Fibroblast of the aortic adventitia (primary cell): ENCODE measurements around the gene ADIRF. TPM values are rescaled to one million over a fixed set of nuclear protein-coding genes. Genes with fewer than 3 reads are reported as not detected.
"Not testable (repeated sequence)": the region's sequence is repeated elsewhere in the genome, so short reads cannot be mapped to it uniquely, and the experiment has no call there.

Experiments
- DNase-seq: peaks from one replicate; pipeline ENCODE4 v3.0.0-alpha.2; 2010; ENCODE audit warnings: low read depth
- H3K4me3 ChIP-seq: 2 replicates; pipeline ENCODE4 v1.5.1; 2011; ENCODE audit warnings: low read depth, mild to moderate bottlenecking, control low read depth, low read length, moderate library complexity
- small RNA-seq: library from RNA; depleted of rRNA; stranded (forward); fragments of <200 nt; gene quantifications from one replicate; pipeline ENCODE3, GENCODE V24; 2012
- total RNA-seq: library from RNA; depleted of rRNA; stranded (reverse); fragments of >200 nt; gene quantifications from 2 replicates; pipeline ENCODE4 v1.2.3, GENCODE V29; 2012; ENCODE audit warnings: low replicate concordance

ADIRF gene
- total RNA-seq, 1 donor: 37.8 TPM

DNA sequence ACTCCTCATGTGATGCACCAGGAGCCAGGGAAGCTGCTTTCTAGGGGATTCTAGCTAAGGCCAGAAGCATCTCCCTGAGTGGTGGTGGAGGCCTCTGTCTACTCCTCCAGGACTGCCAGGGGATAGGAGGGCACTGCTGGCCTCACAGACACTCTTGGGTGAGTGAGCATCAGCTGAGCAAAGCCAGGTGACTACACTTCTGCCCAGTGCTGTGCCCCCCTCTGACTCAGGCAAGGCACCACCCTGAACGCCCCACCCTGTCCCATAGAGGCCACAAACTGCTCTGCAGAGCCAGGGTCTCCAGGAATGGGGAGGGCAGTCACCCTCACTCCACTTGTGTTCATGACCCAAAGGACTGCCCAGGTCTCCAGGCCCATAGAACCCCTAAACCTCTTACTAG lies 51.2 kb downstream of the ADIRF start:
- DNase-seq, H3K4me3 ChIP-seq: not testable (repeated sequence)

DNA sequence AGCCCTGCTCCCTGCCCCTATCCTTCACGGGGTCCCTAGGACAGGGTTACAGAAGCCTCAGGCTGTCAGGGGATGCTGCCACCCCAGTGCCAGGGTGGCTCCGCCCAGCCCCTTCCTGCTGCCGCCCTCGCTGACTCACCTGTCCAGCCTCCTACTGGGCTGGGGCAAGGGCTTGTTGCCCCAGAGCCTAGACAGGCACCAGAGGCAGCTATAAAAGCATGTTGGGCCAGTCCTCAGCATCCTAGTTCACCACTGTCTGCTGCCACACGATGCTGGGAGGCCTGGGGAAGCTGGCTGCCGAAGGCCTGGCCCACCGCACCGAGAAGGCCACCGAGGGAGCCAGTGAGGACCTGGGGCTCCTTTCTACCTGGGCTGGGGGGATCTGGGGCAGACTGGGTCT lies 51.8 kb downstream of the ADIRF start, which contains the start of gene FAM25A:
TSS of gene FAM25A (plus strand) at position 239 of the 400 bp plus-strand sequence. CDS start at position 270, 31 bp downstream.
- DNase-seq, H3K4me3 ChIP-seq: not testable (repeated sequence)

Small RNAs within 50 kb of the gene (small RNA-seq; reads per million reads assigned to genes)
- gene BMS1P3 (not detected), gene FAM25A (not detected)

Other genes with a start within 250 kb of the ADIRF start
- 57.8 and 74.7 TPM in 2 replicates for gene BMPR1A, start 211.9 kb upstream of the ADIRF start, total RNA-seq
- gene MMRN2, start 10.9 kb upstream of the ADIRF start, total RNA-seq: 5.1 and 5.4 TPM in 2 replicates
- 2.8 and 18.2 TPM in 2 replicates for gene SNCG, start 9.9 kb upstream of the ADIRF start, total RNA-seq
- gene FAM25A, start 51.8 kb downstream of the ADIRF start, total RNA-seq: not detected in 2 replicates
- 137 and 346 TPM in 2 replicates for gene GLUD1, start 126.4 kb downstream of the ADIRF start, total RNA-seq
- 19.8 and 45.7 TPM in 2 replicates for gene SHLD2, start 126.7 kb downstream of the ADIRF start, total RNA-seq